Neutrophil (primary cell): ENCODE measurements around the gene BAAT.

Experiments
- H3K27ac ChIP-seq: fragments of 200-600 bp; sonication (generic); 2 replicates; pipeline ENCODE4 v1.5.1; 2016; ENCODE audit warnings: mild to moderate bottlenecking, moderate library complexity
- H3K27me3 ChIP-seq: fragments of 200-600 bp; sonication (generic); 2 replicates; pipeline ENCODE4 v1.6.0; 2016; ENCODE audit warnings: mild to moderate bottlenecking
- H3K36me3 ChIP-seq: fragments of 200-600 bp; sonication (generic); 2 replicates; pipeline ENCODE4 v1.5.1; 2017
- H3K4me1 ChIP-seq, 2 experiments: fragments of 200-600 bp in 1 of 2; sonication (generic) in 1 of 2; 1 replicate in 1 of 2; 2 replicates in 1 of 2; pipeline versions ENCODE4 v1.5.1 to v1.6.1; 2013 to 2016; ENCODE audit warnings: low read depth in 1 of 2, low read length in 1 of 2, mild to moderate bottlenecking in 1 of 2, moderate library complexity in 1 of 2; ENCODE audit not compliant: control insufficient read depth in 1 of 2, insufficient read depth in 1 of 2
- H3K4me3 ChIP-seq, 2 experiments: fragments of 200-600 bp in 1 of 2; sonication (generic) in 1 of 2; 1 replicate in 1 of 2; 2 replicates in 1 of 2; pipeline ENCODE4 v1.5.1; 2013 to 2016; ENCODE audit warnings: low read depth in 1 of 2, low read length in 1 of 2, mild to moderate bottlenecking in 1 of 2, moderate library complexity in 1 of 2
- H3K9me3 ChIP-seq: fragments of 200-600 bp; sonication (generic); 2 replicates; pipeline ENCODE4 v1.5.1; 2016
- CTCF ChIP-seq: fragments of 200-600 bp; sonication (generic); IDR thresholded peaks from 2 replicates; pipeline ENCODE4 v1.5.1; 2016; ENCODE audit warnings: antibody characterized with exemption

BAAT gene

GRCh38 chr9:101408374-101409078 lies 23.7 kb upstream of the BAAT start:
- H3K4me3 ChIP-seq: no peak overlapping the region
- no peak for TF ChIP-seq CTCF
- H3K9me3 ChIP-seq: peaks cover 41% of the 10 kb centered on the region
- H3K4me1 ChIP-seq: no peaks in the 10 kb centered on the region
- no peaks in the 10 kb centered on the region for H3K27me3 ChIP-seq
- peaks cover 42% of the 10 kb centered on the region for H3K36me3 ChIP-seq
- H3K27ac ChIP-seq: no peak overlapping the region

- Histone ChIP-seq H3K27me3 (no peaks in the 10 kb centered on the region), H3K36me3 (peaks cover 67% of the 10 kb centered on the region), H3K4me1 (peaks cover 16 to 19% of the 10 kb centered on the region in 2 experiments), H3K27ac (no peak overlapping the region), H3K4me3 (no peak overlapping the region), H3K9me3 (peaks cover 16% of the 10 kb centered on the region)
- TF ChIP-seq CTCF: no peak
These were observed 18.9 kb upstream of the BAAT start for GRCh38 chr9:101403516-101404285.

GRCh38 chr9:101400120-101400519 lies 15.3 kb upstream of the BAAT start:
- H3K4me1 ChIP-seq: peaks cover 24 to 26% of the 10 kb centered on the region in 2 experiments
- H3K27me3 ChIP-seq: no peaks in the 10 kb centered on the region
- H3K27ac ChIP-seq: peak overlapping the region; percentile 88
- H3K4me3 ChIP-seq: peak overlapping the region in 1 of 2 experiments; percentile 81
- peaks cover 47% of the 10 kb centered on the region for H3K36me3 ChIP-seq
- H3K9me3 ChIP-seq: no peaks in the 10 kb centered on the region
- no peak for TF ChIP-seq CTCF

GRCh38 chr9:101399643-101399970 lies 14.8 kb upstream of the BAAT start:
- no peaks in the 10 kb centered on the region for H3K27me3 ChIP-seq
- peak overlapping the region; percentile 81 to 95 for H3K4me3 ChIP-seq
- H3K36me3 ChIP-seq: peaks cover 41% of the 10 kb centered on the region
- H3K4me1 ChIP-seq: peaks cover 24 to 26% of the 10 kb centered on the region in 2 experiments
- no peaks in the 10 kb centered on the region for H3K9me3 ChIP-seq
- H3K27ac ChIP-seq: peak overlapping the region; percentile 88
- no peak for TF ChIP-seq CTCF

- peak overlapping the region; percentile 81 to 95 for H3K4me3 ChIP-seq
- TF ChIP-seq CTCF: no peak
- peaks cover 37% of the 10 kb centered on the region for H3K36me3 ChIP-seq
- peaks cover 24 to 26% of the 10 kb centered on the region in 2 experiments for H3K4me1 ChIP-seq
- H3K27ac ChIP-seq: peak overlapping the region; percentile 88
- H3K9me3 ChIP-seq: no peaks in the 10 kb centered on the region
- no peaks in the 10 kb centered on the region for H3K27me3 ChIP-seq
These were observed 14.3 kb upstream of the BAAT start for GRCh38 chr9:101398930-101399642.
